ACC112 (cell line): ENCODE data around the gene NAA15.
A peak's percentile ranks its signal among the peaks of the same experiment; 100 is the strongest.

Experiments used
- H2AFZ ChIP-seq: fragments of 200-600 bp; sonication (generic); one replicate; pipeline ENCODE4 v1.6.0; 2017; ENCODE audit warnings: antibody characterized with exemption, low read length; ENCODE audit not compliant: unreplicated experiment
- H3K27ac ChIP-seq: fragments of 200-600 bp; sonication (generic); 2 replicates; pipeline ENCODE4 v1.5.1; 2014; ENCODE audit warnings: low read depth, mild to moderate bottlenecking, antibody characterized with exemption, low read length, moderate library complexity
- H3K27me3 ChIP-seq: fragments of 200-600 bp; sonication (generic); 2 replicates; pipeline ENCODE4 v1.6.1; 2014; ENCODE audit warnings: mild to moderate bottlenecking, antibody characterized with exemption, low read length, moderate library complexity, mixed read lengths; ENCODE audit not compliant: insufficient read depth
- H3K36me3 ChIP-seq: fragments of 200-600 bp; sonication (generic); 2 replicates; pipeline ENCODE4 v1.6.1; 2016; ENCODE audit warnings: mild to moderate bottlenecking, antibody characterized with exemption, low read length, moderate library complexity, mixed read lengths; ENCODE audit not compliant: insufficient read depth
- H3K4me1 ChIP-seq: fragments of 200-600 bp; sonication (generic); one replicate; pipeline ENCODE4 v1.6.1; 2016; ENCODE audit warnings: low read length, mixed read lengths; ENCODE audit not compliant: insufficient read depth, unreplicated experiment, control insufficient read depth
- H3K4me3 ChIP-seq: fragments of 200-600 bp; sonication (generic); 2 replicates; pipeline ENCODE4 v1.5.1; 2014; ENCODE audit warnings: mild to moderate bottlenecking, low read depth, low read length
- H3K79me2 ChIP-seq: fragments of 200-600 bp; sonication (generic); one replicate; pipeline ENCODE4 v1.6.0; 2016; ENCODE audit warnings: low read length; ENCODE audit not compliant: control insufficient read depth, unreplicated experiment, insufficient read depth

Gene NAA15

DNA sequence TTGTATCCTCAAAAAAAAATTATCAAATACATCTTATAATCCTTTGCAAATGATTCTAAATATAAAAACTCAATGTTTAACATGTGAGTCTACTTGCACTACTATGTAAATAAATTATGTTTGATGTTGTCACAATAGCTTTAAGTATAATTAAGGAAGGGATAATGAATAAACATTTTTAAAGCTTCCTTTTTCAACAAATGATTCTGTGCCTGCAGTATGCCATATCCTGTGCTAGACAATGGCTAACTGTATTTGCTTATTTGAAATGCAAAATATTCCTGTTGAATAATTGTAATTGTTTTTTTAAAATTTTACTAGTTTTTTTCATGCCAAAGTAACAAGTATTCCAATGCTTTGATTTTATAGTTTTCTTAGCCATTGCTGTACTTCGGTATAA is 60.0 kb downstream of the NAA15 start:
- Histone ChIP-seq H3K4me1 (peaks cover 10% of the 10 kb centered on the region), H3K27ac (no peak overlapping the region), H3K79me2 (peaks cover 8% of the 10 kb centered on the region), H2AFZ (no peak overlapping the region), H3K27me3 (no peaks in the 10 kb centered on the region), H3K36me3 (peaks cover 57% of the 10 kb centered on the region), H3K4me3 (no peak overlapping the region)

DNA sequence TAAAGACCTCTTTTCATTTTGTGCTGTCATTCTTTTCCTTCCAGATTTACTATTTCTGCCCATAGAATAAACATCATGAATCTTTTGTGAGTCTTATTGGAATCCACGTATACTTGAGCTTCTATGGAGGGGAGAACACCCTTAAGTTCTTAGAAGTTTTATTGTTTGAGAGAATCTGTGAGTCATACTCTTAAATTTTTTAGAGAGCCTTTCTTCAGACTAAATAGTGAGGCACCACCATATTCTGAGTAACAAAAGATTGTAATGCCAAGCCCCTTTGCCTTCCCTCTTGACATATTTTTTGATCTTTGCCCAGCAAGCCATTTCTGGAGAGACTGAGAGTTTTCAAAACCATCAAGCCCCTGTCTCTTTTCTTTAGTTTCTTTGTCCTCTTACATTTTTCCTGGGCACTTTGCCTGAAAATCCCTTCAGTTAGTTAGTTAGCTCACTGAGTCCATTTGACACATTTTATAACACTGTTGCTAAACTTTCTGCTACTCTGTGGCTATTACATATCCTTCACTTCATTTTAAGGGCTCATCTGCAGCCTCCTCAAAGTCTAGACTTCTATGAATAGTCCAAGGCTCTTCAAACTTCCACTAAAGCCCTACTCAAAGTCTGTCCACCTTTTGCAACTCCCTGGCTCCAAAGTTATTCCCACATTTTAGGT is 66.3 kb downstream of the NAA15 start:
- peak overlapping the region; percentile 38 for H3K27ac ChIP-seq
- H3K36me3 ChIP-seq = peaks cover 33% of the 10 kb centered on the region
- peaks cover 16% of the 10 kb centered on the region for H3K4me1 ChIP-seq
- peaks cover 13% of the 10 kb centered on the region for H3K79me2 ChIP-seq
- no peak overlapping the region for H2AFZ ChIP-seq
- H3K4me3 ChIP-seq = no peak overlapping the region
- no peaks in the 10 kb centered on the region for H3K27me3 ChIP-seq

DNA sequence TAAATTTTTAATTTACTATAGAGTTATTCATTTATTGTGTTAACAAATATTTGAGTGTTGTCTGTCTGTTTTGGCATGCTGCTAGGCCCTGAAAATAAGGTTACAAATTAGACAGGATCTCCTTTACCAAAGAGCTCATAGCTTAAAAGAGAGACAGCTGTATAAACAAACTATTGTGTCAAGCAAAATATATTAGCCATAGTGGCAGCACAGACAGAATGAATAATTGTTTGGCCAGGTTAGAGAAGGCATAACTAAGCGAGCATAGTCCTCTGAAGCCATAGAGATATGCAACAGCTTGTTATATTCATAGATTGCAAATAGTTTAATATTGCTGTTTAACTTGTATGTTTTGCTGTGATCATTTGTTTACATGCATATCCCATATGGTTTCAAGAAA is 67.7 kb downstream of the NAA15 start:
- Histone ChIP-seq H2AFZ (no peak overlapping the region), H3K27me3 (no peaks in the 10 kb centered on the region), H3K4me3 (no peak overlapping the region), H3K27ac (no peak overlapping the region), H3K36me3 (peaks cover 27% of the 10 kb centered on the region), H3K4me1 (peaks cover 16% of the 10 kb centered on the region), H3K79me2 (peaks cover 8% of the 10 kb centered on the region)

DNA sequence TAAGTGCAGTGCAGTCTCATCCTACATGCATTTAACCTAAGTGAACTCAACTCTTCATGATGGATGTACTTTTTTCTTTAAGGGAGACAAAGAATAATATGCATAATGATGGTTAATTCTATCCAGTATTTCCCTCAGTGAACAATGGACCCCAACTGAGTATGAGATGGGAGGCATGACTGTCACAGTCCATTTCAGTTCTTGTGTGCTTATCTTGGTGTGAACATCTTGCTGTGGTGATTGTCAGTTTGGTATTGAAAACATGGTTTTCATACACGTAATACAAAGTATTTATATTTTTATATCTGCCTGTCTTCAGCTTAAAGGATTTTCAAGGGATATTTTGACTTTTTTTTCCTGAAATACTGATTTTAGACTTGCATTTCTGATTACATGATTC is 72.9 kb downstream of the NAA15 start:
- Histone ChIP-seq H3K4me3 (no peak overlapping the region), H3K36me3 (peaks cover 28% of the 10 kb centered on the region), H3K27ac (no peak overlapping the region), H3K27me3 (no peaks in the 10 kb centered on the region), H2AFZ (no peak overlapping the region), H3K79me2 (no peaks in the 10 kb centered on the region), H3K4me1 (no peaks in the 10 kb centered on the region)

DNA sequence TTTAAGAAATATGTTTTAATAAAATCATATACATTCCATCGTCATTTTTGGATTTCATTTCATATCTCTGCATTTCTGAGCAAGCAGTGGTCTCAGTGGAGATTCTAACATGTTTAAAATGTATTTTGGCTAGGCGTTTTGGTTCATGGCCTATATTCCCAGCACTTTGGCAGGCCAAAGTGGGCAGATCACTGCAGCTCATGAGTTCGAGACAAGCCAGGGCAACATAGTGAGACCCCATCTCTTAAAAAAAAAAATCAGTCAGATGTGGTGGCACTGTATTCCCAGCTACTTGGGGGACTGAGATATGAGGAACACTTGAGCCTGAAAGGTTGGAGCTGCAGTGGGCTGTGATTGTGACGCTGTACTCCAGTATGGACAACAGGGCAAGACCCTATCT is 85.1 kb downstream of the NAA15 start:
- Histone ChIP-seq H3K27me3 (no peaks in the 10 kb centered on the region), H3K4me1 (no peaks in the 10 kb centered on the region), H3K79me2 (no peaks in the 10 kb centered on the region), H3K4me3 (no peak overlapping the region), H2AFZ (no peak overlapping the region), H3K36me3 (peaks cover 33% of the 10 kb centered on the region), H3K27ac (no peak overlapping the region)

DNA sequence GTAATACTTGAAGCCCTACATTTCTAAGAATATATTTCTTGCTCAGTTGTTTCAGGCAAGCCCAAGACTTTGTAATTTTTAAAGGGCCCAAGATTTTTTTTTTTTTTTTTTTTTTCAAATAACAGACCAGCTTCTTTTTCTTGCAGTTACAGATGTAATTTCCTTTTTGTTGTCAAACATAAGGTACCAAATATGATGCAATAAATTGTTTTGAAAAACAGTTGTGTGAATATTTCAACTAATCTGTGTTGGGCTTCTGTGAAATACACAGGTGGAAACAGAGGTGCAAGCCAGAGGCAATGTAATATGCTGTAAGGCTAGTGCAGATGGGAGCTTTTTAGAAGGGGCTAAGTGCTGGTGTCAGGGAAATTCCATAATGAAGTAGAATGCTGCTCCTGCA is 87.8 kb downstream of the NAA15 start:
- peaks cover 42% of the 10 kb centered on the region for H3K36me3 ChIP-seq
- H3K79me2 ChIP-seq = no peaks in the 10 kb centered on the region
- H3K4me3 ChIP-seq = no peak overlapping the region
- H3K27me3 ChIP-seq = no peaks in the 10 kb centered on the region
- H3K4me1 ChIP-seq = no peaks in the 10 kb centered on the region
- no peak overlapping the region for H2AFZ ChIP-seq
- H3K27ac ChIP-seq = no peak overlapping the region

DNA sequence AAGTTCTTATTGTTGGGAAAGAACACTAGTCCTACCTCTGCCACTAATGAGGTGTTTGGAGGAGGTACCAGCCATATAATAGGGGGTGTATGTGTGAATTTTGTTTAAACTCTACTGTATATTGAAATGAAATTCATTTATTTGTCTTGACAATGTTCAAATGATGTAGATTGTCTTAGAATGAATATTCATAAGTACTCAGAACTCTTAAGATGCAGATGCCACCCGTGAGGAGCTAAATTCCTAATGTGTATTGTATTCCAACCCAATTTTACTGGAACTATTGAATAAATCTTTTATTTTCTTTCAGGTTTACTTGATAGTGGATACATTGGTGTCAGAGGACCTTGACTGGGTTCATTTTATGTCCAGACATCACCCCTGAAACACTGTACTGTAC is 88.7 kb downstream of the NAA15 start:
- H3K36me3 ChIP-seq = peaks cover 47% of the 10 kb centered on the region
- H2AFZ ChIP-seq = no peak overlapping the region
- H3K27me3 ChIP-seq = no peaks in the 10 kb centered on the region
- no peak overlapping the region for H3K4me3 ChIP-seq
- H3K79me2 ChIP-seq = no peaks in the 10 kb centered on the region
- no peak overlapping the region for H3K27ac ChIP-seq
- H3K4me1 ChIP-seq = no peaks in the 10 kb centered on the region

DNA sequence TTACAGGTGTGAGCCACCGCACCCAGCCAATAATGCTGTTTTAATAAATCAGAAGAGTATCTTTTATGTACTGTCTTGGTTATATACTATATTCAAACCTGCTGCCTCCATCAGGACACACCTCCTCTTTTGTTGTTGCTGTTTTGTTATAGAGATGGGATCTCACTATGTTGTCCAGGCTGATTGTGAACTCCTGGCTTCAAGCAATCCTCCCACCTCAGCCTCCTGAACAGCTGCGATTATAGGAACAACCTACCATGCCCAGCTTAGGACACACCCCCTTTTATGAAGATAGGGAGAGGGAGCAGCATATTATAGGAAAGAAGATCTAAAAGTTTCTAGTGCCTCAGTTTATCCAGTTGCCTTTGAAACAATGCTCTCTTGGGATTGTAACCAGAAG is 90.4 kb downstream of the NAA15 start:
- no peak overlapping the region for H2AFZ ChIP-seq
- H3K36me3 ChIP-seq = peaks cover 39% of the 10 kb centered on the region
- no peaks in the 10 kb centered on the region for H3K27me3 ChIP-seq
- no peaks in the 10 kb centered on the region for H3K79me2 ChIP-seq
- no peak overlapping the region for H3K4me3 ChIP-seq
- no peak overlapping the region for H3K27ac ChIP-seq
- H3K4me1 ChIP-seq = no peaks in the 10 kb centered on the region

DNA sequence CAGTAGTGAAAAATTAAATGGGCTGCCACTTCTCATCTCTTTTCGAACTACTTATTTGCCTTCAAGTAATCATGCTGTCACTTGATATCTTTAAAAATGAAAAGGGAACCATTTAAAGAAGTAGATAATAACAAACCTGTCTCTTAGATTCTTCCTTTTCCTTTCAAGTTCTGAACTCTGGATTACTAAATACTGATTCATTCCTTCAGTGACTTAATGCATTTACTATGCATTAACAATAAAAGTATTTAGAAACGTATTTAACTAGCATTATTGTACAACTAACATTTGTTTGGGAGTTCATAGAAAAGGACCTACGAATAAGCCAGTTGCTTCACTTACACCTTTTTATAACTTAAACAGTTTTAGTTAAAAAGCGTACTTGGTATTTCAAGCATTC is 91.5 kb downstream of the NAA15 start:
- Histone ChIP-seq H3K36me3 (peaks cover 35% of the 10 kb centered on the region), H3K79me2 (no peaks in the 10 kb centered on the region), H3K27ac (no peak overlapping the region), H3K4me1 (no peaks in the 10 kb centered on the region), H2AFZ (no peak overlapping the region), H3K4me3 (no peak overlapping the region), H3K27me3 (no peaks in the 10 kb centered on the region)

DNA sequence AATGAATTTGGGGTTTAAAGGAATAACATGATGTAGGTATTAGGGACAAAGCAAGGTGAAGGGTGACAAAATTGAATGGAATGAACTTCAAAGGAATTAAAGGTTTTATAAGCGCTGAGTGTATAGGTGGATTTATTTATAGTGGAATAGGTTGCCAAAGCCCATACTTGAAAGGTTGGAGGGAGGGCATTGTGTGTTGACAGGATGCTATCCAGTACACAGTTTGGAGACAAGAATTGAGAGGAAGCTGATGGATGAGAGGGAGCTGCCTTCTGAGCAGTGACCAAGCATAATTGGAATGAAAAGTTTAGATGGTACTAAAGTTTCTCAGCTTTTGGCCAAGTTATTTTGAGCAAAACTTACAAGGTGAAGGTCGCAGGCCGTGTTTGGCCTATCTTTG is 100.1 kb downstream of the NAA15 start:
- Histone ChIP-seq H3K27me3 (no peaks in the 10 kb centered on the region), H3K79me2 (no peaks in the 10 kb centered on the region), H3K4me1 (no peaks in the 10 kb centered on the region), H3K27ac (no peak overlapping the region), H3K36me3 (no peaks in the 10 kb centered on the region), H3K4me3 (no peak overlapping the region), H2AFZ (no peak overlapping the region)

DNA sequence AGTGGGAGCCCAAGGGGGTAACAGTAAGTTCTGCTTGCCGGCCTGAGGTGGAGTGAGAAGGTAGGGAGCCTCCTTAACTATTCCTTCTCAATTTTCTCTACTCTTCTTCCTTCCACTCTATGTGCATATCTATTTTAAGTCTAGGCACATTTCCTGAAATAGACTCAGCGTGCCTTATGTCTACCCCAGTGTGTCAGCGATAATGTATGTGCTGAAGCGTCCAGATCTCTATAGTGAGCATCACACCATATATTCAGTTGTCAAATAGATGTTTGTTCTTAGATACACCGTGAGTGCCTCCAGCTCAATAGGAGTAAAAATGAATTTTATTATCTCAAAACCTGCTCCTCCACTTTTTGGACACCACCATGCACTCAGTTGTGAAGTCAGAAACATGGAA is 101.1 kb downstream of the NAA15 start:
- H3K4me1 ChIP-seq = no peaks in the 10 kb centered on the region
- no peaks in the 10 kb centered on the region for H3K79me2 ChIP-seq
- no peaks in the 10 kb centered on the region for H3K27me3 ChIP-seq
- no peak overlapping the region for H2AFZ ChIP-seq
- H3K36me3 ChIP-seq = no peaks in the 10 kb centered on the region
- H3K27ac ChIP-seq = no peak overlapping the region
- H3K4me3 ChIP-seq = no peak overlapping the region
